ENCODE measurements around the gene TCF7L1.

DNA sequence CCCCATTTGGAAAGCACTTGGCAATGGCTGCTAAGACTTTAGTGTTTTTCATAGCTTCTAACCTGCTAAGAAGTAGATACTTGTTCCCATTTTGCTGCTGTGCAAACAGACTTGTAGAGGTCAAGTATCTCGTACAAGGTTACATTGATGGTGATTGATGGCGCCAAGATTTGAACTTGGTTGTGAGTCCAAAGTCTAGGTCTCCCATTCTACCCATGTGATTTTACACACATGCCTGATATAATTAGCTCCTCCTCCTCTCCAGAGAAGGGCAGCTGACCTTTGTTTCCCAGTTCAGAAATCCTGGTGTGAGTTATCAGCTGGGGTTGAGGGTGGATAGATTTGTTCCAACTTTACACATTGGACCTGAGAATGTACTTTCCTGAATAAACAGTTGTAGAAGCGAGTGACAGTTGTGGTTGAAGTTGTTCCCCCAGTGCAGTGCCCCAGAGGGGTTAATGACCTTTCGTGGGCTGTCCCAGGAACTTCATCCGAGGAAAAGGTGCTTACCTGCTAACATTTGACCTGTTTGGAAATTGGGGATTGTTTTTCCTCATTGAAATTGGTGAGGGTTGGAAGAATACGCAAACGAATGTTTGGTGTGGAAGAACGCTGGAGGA, 10.4 kb downstream of the TCF7L1 start:
- no peak for TF ChIP-seq POLR2A (IDR thresholded peaks at IDR 0.05)
- TF ChIP-seq, protein P1, sequence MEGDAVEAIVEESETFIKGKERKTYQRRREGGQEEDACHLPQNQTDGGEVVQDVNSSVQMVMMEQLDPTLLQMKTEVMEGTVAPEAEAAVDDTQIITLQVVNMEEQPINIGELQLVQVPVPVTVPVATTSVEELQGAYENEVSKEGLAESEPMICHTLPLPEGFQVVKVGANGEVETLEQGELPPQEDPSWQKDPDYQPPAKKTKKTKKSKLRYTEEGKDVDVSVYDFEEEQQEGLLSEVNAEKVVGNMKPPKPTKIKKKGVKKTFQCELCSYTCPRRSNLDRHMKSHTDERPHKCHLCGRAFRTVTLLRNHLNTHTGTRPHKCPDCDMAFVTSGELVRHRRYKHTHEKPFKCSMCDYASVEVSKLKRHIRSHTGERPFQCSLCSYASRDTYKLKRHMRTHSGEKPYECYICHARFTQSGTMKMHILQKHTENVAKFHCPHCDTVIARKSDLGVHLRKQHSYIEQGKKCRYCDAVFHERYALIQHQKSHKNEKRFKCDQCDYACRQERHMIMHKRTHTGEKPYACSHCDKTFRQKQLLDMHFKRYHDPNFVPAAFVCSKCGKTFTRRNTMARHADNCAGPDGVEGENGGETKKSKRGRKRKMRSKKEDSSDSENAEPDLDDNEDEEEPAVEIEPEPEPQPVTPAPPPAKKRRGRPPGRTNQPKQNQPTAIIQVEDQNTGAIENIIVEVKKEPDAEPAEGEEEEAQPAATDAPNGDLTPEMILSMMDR (IDR thresholded peaks at IDR 0.05) = no peak

Data from esophagus squamous epithelium (tissue), 4 donors.